CD4-positive, alpha-beta T cell (primary cell): ENCODE measurements around the gene STAM2. TPM values are rescaled to one million over a fixed set of nuclear protein-coding genes. Genes with fewer than 3 reads are reported as not detected.
"Not testable (repeated sequence)": the region's sequence is repeated elsewhere in the genome, so short reads cannot be mapped to it uniquely, and the experiment has no call there.

Experiments
- ATAC-seq: fragments of 200-7000 bp; cut with Tn5 transposase; one replicate; pipeline ENCODE4 v1.10.0; 2022; ENCODE audit warnings: mild to moderate bottlenecking; ENCODE audit not compliant: poor library complexity
- CTCF ChIA-PET: fragments of 350-600 bp; sonication (Branson Sonifier 250); formaldehyde crosslinking; loops from one replicate; lab custom pipeline; 2021; ENCODE audit warnings: antibody characterized with exemption, inconsistent platforms; lab: Charles Lee
- POLR2A ChIA-PET: fragments of 350-600 bp; sonication (Branson Sonifier 250); formaldehyde crosslinking; loops from one replicate; lab custom pipeline; 2021; ENCODE audit warnings: antibody characterized with exemption, inconsistent platforms; lab: Charles Lee
- DNase-seq, 14 experiments: peaks; one replicate each; pipeline ENCODE4 v3.0.0-alpha.2; 2013 to 2020; ENCODE audit warnings: mixed read lengths in 2 of 14
- H3K27ac ChIP-seq, 2 donors: one replicate each; pipeline versions ENCODE4 v1.5.1 to v1.7.0; 2013; ENCODE audit warnings: low read length in 2 of 2, low read depth in 1 of 2, mild to moderate bottlenecking in 1 of 2
- H3K27me3 ChIP-seq, 2 experiments: 1 replicate in 1 of 2; 2 replicates in 1 of 2; pipeline versions ENCODE4 v1.6.1 to v1.7.0; 2013; ENCODE audit warnings: low read length in 2 of 2, control low read depth in 1 of 2, mild to moderate bottlenecking in 1 of 2, moderate library complexity in 1 of 2; ENCODE audit not compliant: insufficient read depth in 2 of 2, control insufficient read depth in 1 of 2
- H3K36me3 ChIP-seq: one replicate; pipeline ENCODE4 v1.6.1; 2013; ENCODE audit warnings: low read length, control low read depth; ENCODE audit not compliant: insufficient read depth
- H3K4me1 ChIP-seq: one replicate; pipeline ENCODE4 v1.6.1; 2013; ENCODE audit warnings: low read length, control low read depth; ENCODE audit not compliant: insufficient read depth
- H3K4me3 ChIP-seq: one replicate; pipeline ENCODE4 v1.5.1; 2013; ENCODE audit warnings: mild to moderate bottlenecking, low read length, moderate library complexity
- H3K9me3 ChIP-seq, 2 experiments: 1 replicate in 1 of 2; 2 replicates in 1 of 2; pipeline versions ENCODE4 v1.6.1 to v1.7.0; 2013; ENCODE audit warnings: low read length in 2 of 2, mild to moderate bottlenecking in 2 of 2, control low read depth in 1 of 2, moderate library complexity in 1 of 2; ENCODE audit not compliant: control insufficient read depth in 1 of 2, insufficient read depth in 1 of 2
- H3K27ac Mint-ChIP-seq: one replicate; pipeline ENCODE4 v1.8.0; 2020; ENCODE audit warnings: mixed read lengths
- H3K27me3 Mint-ChIP-seq: one replicate; pipeline ENCODE4 v1.8.0; 2021; ENCODE audit warnings: mixed read lengths
- H3K36me3 Mint-ChIP-seq: one replicate; pipeline ENCODE4 v1.8.0; 2021; ENCODE audit warnings: low read depth, mixed read lengths
- H3K4me1 Mint-ChIP-seq: one replicate; pipeline ENCODE4 v1.8.0; 2021; ENCODE audit warnings: low read depth, mixed read lengths
- H3K4me3 Mint-ChIP-seq: one replicate; pipeline ENCODE4 v1.8.0; 2020; ENCODE audit warnings: mild to moderate bottlenecking, mixed read lengths
- H3K9me3 Mint-ChIP-seq: one replicate; pipeline ENCODE4 v1.8.0; 2020; ENCODE audit warnings: mixed read lengths
- intact Hi-C, 2 experiments: fragments of 100-400 bp; cut with DNase I in 1 of 2; cut with micrococcal nuclease in 1 of 2; formaldehyde crosslinking; loops; one replicate each; pipeline versions ENCODE4 v1.15.1 to v1.9.0; 2023 to 2025; cut with DNase I, micrococcal nuclease
- total RNA-seq, 174 experiments: library from RNA in 2 of 174; stranded (reverse) in 2 of 174; gene quantifications; one replicate each; pipeline ENCODE4 v1.2.3 and lab custom pipeline; 2021 to 2026
- TF ChIP-seq, protein P1 (sequence below): fragments of 200-600 bp; IDR thresholded peaks from one replicate; pipeline ENCODE4 v1.8.0; 2022; ENCODE audit warnings: antibody characterized with exemption, mild to moderate bottlenecking

STAM2 gene
- total RNA-seq, 2 experiments from 2014 or later = 4.1 to 4.9 TPM

GRCh38 chr2:152162141-152162540 is 13.4 kb downstream of the STAM2 start:
- Histone ChIP-seq H3K9me3 (peaks cover 0 to 9% of the 10 kb centered on the region in 2 experiments), H3K27me3 (no peaks in the 10 kb centered on the region), H3K4me1 (peaks cover under 1% of the 10 kb centered on the region), H3K36me3 (no peaks in the 10 kb centered on the region), H3K4me3 (no peak overlapping the region), H3K27ac (no peak overlapping the region)
- Mint-ChIP-seq H3K36me3 (peaks cover 30% of the 10 kb centered on the region), H3K27ac (no peak overlapping the region), H3K4me1 (peaks cover 21% of the 10 kb centered on the region), H3K27me3 (no peaks in the 10 kb centered on the region), H3K9me3 (peaks cover 3% of the 10 kb centered on the region), H3K4me3 (no peak overlapping the region)
- CTCF ChIA-PET = no interaction called here
- TF ChIP-seq, protein P1, sequence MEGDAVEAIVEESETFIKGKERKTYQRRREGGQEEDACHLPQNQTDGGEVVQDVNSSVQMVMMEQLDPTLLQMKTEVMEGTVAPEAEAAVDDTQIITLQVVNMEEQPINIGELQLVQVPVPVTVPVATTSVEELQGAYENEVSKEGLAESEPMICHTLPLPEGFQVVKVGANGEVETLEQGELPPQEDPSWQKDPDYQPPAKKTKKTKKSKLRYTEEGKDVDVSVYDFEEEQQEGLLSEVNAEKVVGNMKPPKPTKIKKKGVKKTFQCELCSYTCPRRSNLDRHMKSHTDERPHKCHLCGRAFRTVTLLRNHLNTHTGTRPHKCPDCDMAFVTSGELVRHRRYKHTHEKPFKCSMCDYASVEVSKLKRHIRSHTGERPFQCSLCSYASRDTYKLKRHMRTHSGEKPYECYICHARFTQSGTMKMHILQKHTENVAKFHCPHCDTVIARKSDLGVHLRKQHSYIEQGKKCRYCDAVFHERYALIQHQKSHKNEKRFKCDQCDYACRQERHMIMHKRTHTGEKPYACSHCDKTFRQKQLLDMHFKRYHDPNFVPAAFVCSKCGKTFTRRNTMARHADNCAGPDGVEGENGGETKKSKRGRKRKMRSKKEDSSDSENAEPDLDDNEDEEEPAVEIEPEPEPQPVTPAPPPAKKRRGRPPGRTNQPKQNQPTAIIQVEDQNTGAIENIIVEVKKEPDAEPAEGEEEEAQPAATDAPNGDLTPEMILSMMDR = no peak
- ATAC-seq (no peak), DNase-seq (no peak)
- intact Hi-C loops = no loop called here
- POLR2A ChIA-PET = interaction anchor here (1.2 kb wide), 1 partner anchor 14 kb away, joined by 3 read pairs; the partner anchor contains the start of gene STAM2

GRCh38 chr2:152161598-152161997 is 14.0 kb downstream of the STAM2 start:
- H3K9me3 Mint-ChIP-seq = peaks cover 3% of the 10 kb centered on the region
- Histone ChIP-seq H3K36me3 (no peaks in the 10 kb centered on the region), H3K4me1 (peaks cover 3% of the 10 kb centered on the region), H3K27ac (no peak overlapping the region), H3K27me3 (no peaks in the 10 kb centered on the region), H3K9me3 (peaks cover 0 to 9% of the 10 kb centered on the region in 2 experiments), H3K4me3 (no peak overlapping the region)
- POLR2A ChIA-PET = no interaction called here
- peaks cover 35% of the 10 kb centered on the region for H3K36me3 Mint-ChIP-seq
- no peak for DNase-seq
- no peak overlapping the region for H3K27ac Mint-ChIP-seq
- intact Hi-C loops = no loop called here
- no peaks in the 10 kb centered on the region for H3K27me3 Mint-ChIP-seq
- H3K4me1 Mint-ChIP-seq = peaks cover 21% of the 10 kb centered on the region
- ATAC-seq = no peak
- no peak overlapping the region for H3K4me3 Mint-ChIP-seq
- TF ChIP-seq, protein P1 = no peak
- CTCF ChIA-PET = no interaction called here

DNA sequence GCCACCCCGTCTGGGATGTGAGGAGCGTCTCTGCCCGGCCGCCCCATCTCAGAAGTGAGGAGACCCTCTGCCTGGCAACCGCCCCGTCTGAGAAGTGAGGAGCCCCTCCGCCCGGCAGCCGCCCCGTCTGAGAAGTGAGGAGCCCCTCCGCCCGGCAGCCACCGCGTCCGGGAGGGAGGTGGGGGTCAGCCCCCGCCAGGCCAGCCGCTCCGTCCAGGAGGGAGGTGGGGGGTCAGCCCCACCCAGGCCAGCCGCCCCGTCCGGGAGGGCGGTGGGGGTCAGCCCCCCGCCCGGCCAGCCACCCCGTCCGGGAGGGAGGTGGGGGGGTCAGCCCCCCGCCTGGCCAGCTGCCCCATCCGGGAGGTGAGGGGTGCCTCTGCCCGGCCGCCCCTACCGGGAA is 15.2 kb downstream of the STAM2 start:
- H3K4me1 Mint-ChIP-seq = peaks cover 21% of the 10 kb centered on the region
- H3K27ac ChIP-seq, H3K4me3 Mint-ChIP-seq, H3K36me3 ChIP-seq, CTCF ChIA-PET, ATAC-seq, H3K27me3 ChIP-seq, POLR2A ChIA-PET, H3K4me3 ChIP-seq, H3K27me3 Mint-ChIP-seq, H3K27ac Mint-ChIP-seq, H3K4me1 ChIP-seq, H3K9me3 ChIP-seq, H3K9me3 Mint-ChIP-seq, DNase-seq, intact Hi-C loops: not testable (repeated sequence)
- H3K36me3 Mint-ChIP-seq = peaks cover 36% of the 10 kb centered on the region

DNA sequence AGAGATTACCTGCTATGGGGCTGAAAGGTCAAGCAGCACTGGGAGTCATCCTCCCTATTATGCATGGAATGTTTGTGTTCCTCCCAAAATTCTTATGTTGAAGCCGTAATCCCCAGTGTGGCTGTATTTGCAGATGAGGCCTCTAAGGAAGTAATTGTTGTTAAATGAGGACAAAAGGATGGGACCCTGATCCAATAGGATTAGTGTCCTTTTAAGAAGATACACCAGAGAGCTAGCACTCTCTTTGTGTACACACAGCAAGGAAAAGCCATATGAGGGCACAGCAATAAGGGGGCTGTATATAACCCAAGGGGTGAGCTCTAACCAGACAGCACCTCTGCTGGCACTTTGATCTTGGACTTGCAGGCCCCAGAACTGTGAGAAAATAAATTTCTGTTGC is 18.3 kb downstream of the STAM2 start:
- no peak overlapping the region for H3K4me3 Mint-ChIP-seq
- no peak overlapping the region for H3K27ac ChIP-seq
- ChIA-PET POLR2A (no interaction called here), CTCF (interaction anchor here (1.8 kb wide), 1 partner anchor 18 kb away, joined by 5 read pairs; the partner anchor contains the start of gene STAM2)
- H3K27ac Mint-ChIP-seq = no peak overlapping the region
- H3K4me3 ChIP-seq = no peak overlapping the region
- peaks cover 36% of the 10 kb centered on the region for H3K4me1 Mint-ChIP-seq
- no peaks in the 10 kb centered on the region for H3K36me3 ChIP-seq
- intact Hi-C loops = no loop called here
- H3K4me1 ChIP-seq = peaks cover 3% of the 10 kb centered on the region
- peaks cover 29% of the 10 kb centered on the region for H3K36me3 Mint-ChIP-seq
- ATAC-seq (no peak), DNase-seq (no peak)
- H3K9me3 Mint-ChIP-seq = peaks cover 3% of the 10 kb centered on the region
- H3K27me3 Mint-ChIP-seq = no peaks in the 10 kb centered on the region
- no peaks in the 10 kb centered on the region for H3K27me3 ChIP-seq
- TF ChIP-seq, protein P1 = no peak
- peaks cover 0 to 9% of the 10 kb centered on the region in 2 experiments for H3K9me3 ChIP-seq
